H1 (cell line): ENCODE data around the gene SPOP. TPM values are rescaled to one million over a fixed set of nuclear protein-coding genes. Genes with fewer than 3 reads are reported as not detected.

Experiments
- CTCF ChIA-PET: fragments of 300-600 bp; sonication (Branson Sonifier 250); formaldehyde crosslinking; loops from one replicate; lab custom pipeline; 2021; ENCODE audit not compliant: partially characterized antibody; lab: Charles Lee
- POLR2A ChIA-PET: fragments of 300-600 bp; sonication (Branson Sonifier 250); formaldehyde crosslinking; loops from one replicate; lab custom pipeline; 2021; ENCODE audit warnings: inconsistent platforms; ENCODE audit not compliant: partially characterized antibody; lab: Charles Lee
- DNase-seq, 2 experiments: peaks; one replicate each; pipeline versions ENCODE4 v3.0.0 to v3.0.0-alpha.2; 2010 to 2022; ENCODE audit warnings: low spot score in 2 of 2, low read depth in 1 of 2, mixed read lengths in 1 of 2
- FAIRE-seq: peaks from 2 replicates; lab custom pipeline; 2011; peaks lifted over from hg19 to GRCh38; lab: Jason Lieb, UNC
- H2AFZ ChIP-seq: 2 replicates; pipeline ENCODE4 v1.8.1; 2012; ENCODE audit warnings: low read length, inconsistent platforms
- H2AK5ac ChIP-seq: 2 replicates; pipeline ENCODE4 v1.6.1; 2013; ENCODE audit warnings: low read depth, low read length
- H2BK120ac ChIP-seq: replicated peaks from 2 replicates; pipeline ENCODE3; 2013; ENCODE audit warnings: low read depth, low read length, inconsistent platforms
- H2BK12ac ChIP-seq: 2 replicates; pipeline ENCODE4 v1.6.1; 2013; ENCODE audit warnings: low read depth, low read length
- H2BK15ac ChIP-seq: 2 replicates; pipeline ENCODE4 v1.6.1; 2013; ENCODE audit warnings: low read length
- H2BK20ac ChIP-seq: 2 replicates; pipeline ENCODE4 v1.6.1; 2013; ENCODE audit warnings: low read length
- H2BK5ac ChIP-seq: 2 replicates; pipeline ENCODE4 v1.6.1; 2013; ENCODE audit warnings: low read depth, low read length
- H3K14ac ChIP-seq: 2 replicates; pipeline ENCODE4 v1.6.1; 2013; ENCODE audit warnings: inconsistent platforms; ENCODE audit not compliant: insufficient read length
- H3K18ac ChIP-seq: 2 replicates; pipeline ENCODE4 v1.6.1; 2013; ENCODE audit warnings: low read length; ENCODE audit errors: extremely low read depth
- H3K23ac ChIP-seq: 2 replicates; pipeline ENCODE4 v1.6.1; 2013; ENCODE audit warnings: inconsistent platforms; ENCODE audit not compliant: insufficient read length
- H3K23me2 ChIP-seq: 2 replicates; pipeline ENCODE4 v1.6.1; 2013; ENCODE audit warnings: low read depth, low read length
- H3K27ac ChIP-seq: 2 replicates; pipeline ENCODE4 v1.6.1; 2011; ENCODE audit warnings: low read depth, low read length, inconsistent platforms
- H3K27me3 ChIP-seq, 4 experiments: replicated peaks in 1 of 4; 1 replicate in 1 of 4; 2 replicates in 3 of 4; pipeline versions ENCODE4 v1.6.1 to v1.8.1; 2011 to 2013; ENCODE audit warnings: low read length in 3 of 4, mild to moderate bottlenecking in 3 of 4, inconsistent platforms in 2 of 4, mixed read lengths in 2 of 4, moderate library complexity in 1 of 4; ENCODE audit not compliant: control insufficient read depth in 3 of 4, insufficient read depth in 3 of 4; ENCODE audit errors: extremely low read depth in 1 of 4
- H3K36me3 ChIP-seq, 4 experiments: 2 replicates each; pipeline versions ENCODE4 v1.6.1 to v1.8.1; 2011 to 2013; ENCODE audit warnings: mild to moderate bottlenecking in 4 of 4, low read length in 3 of 4, moderate library complexity in 2 of 4, control low read depth in 1 of 4, inconsistent platforms in 1 of 4; ENCODE audit not compliant: insufficient read depth in 4 of 4, control insufficient read depth in 2 of 4
- H3K4ac ChIP-seq: replicated peaks from 2 replicates; pipeline ENCODE3; 2013; ENCODE audit warnings: low read length, low read depth, mixed read lengths, inconsistent platforms; ENCODE audit not compliant: insufficient read length
- H3K4me1 ChIP-seq, 4 experiments: replicated peaks in 1 of 4; 1 replicate in 1 of 4; 2 replicates in 3 of 4; pipeline versions ENCODE4 v1.6.1 to v1.8.1; 2011 to 2013; ENCODE audit warnings: low read length in 3 of 4, inconsistent platforms in 2 of 4, mixed read lengths in 1 of 4; ENCODE audit not compliant: insufficient read depth in 4 of 4, control insufficient read depth in 3 of 4
- H3K4me2 ChIP-seq, 2 experiments: 2 replicates each; pipeline versions ENCODE4 v1.6.1 to v1.8.1; 2011 to 2013; ENCODE audit warnings: low read depth in 2 of 2, low read length in 2 of 2, control low read depth in 1 of 2, inconsistent platforms in 1 of 2, mild to moderate bottlenecking in 1 of 2; ENCODE audit not compliant: insufficient read depth in 1 of 2
- H3K4me3 ChIP-seq, 4 experiments: fragments of 200-600, 300-600 bp in 1 of 4; sonication (generic), shearing (Covaris generic), sonication (Bioruptor Twin) in 1 of 4; 2 replicates each; pipeline versions ENCODE4 v1.5.1 to v1.8.1; 2011 to 2016; ENCODE audit warnings: low read length in 4 of 4, low read depth in 3 of 4, control low read depth in 2 of 4, inconsistent platforms in 2 of 4, mild to moderate bottlenecking in 2 of 4, mixed read lengths in 1 of 4, moderate library complexity in 1 of 4; ENCODE audit not compliant: insufficient read depth in 2 of 4; ENCODE audit errors: extremely low read depth in 1 of 4
- H3K56ac ChIP-seq: replicated peaks from 2 replicates; pipeline ENCODE3; 2013; ENCODE audit warnings: low read depth, mild to moderate bottlenecking, mixed read lengths, low read length, inconsistent platforms; ENCODE audit not compliant: insufficient read length
- H3K79me1 ChIP-seq: 2 replicates; pipeline ENCODE4 v1.6.1; 2013; ENCODE audit warnings: low read depth, low read length, control low read depth
- H3K79me2 ChIP-seq, 2 experiments: 2 replicates each; pipeline versions ENCODE4 v1.6.1 to v1.8.1; 2012 to 2013; ENCODE audit warnings: low read length in 2 of 2, mild to moderate bottlenecking in 2 of 2, inconsistent platforms in 1 of 2; ENCODE audit not compliant: insufficient read depth in 2 of 2, control insufficient read depth in 1 of 2
- H3K9ac ChIP-seq, 4 experiments: replicated peaks in 1 of 4; 1 replicate in 1 of 4; 2 replicates in 3 of 4; pipeline versions ENCODE4 v1.6.1 to v1.8.1; 2011 to 2013; ENCODE audit warnings: low read depth in 3 of 4, low read length in 3 of 4, control low read depth in 2 of 4, mild to moderate bottlenecking in 2 of 4, moderate library complexity in 2 of 4, inconsistent platforms in 1 of 4; ENCODE audit errors: extremely low read depth in 1 of 4
- H3K9me3 ChIP-seq, 2 experiments: 2 replicates each; pipeline versions ENCODE4 v1.6.1 to v1.8.1; 2012 to 2013; ENCODE audit warnings: mild to moderate bottlenecking in 2 of 2, moderate library complexity in 2 of 2, control low read depth in 1 of 2, inconsistent platforms in 1 of 2, low read depth in 1 of 2, low read length in 1 of 2, mixed read lengths in 1 of 2; ENCODE audit not compliant: insufficient read depth in 2 of 2
- H4K20me1 ChIP-seq, 2 experiments: replicated peaks in 1 of 2; 2 replicates each; pipeline versions ENCODE3 to v1.8.1; 2011 to 2013; ENCODE audit warnings: inconsistent platforms in 2 of 2, low read length in 2 of 2, mild to moderate bottlenecking in 1 of 2; ENCODE audit not compliant: insufficient read depth in 2 of 2, control insufficient read depth in 1 of 2
- H4K5ac ChIP-seq: 2 replicates; pipeline ENCODE4 v1.6.1; 2013; ENCODE audit warnings: low read length, low read depth, mixed read lengths, inconsistent platforms; ENCODE audit not compliant: insufficient read length
- H4K8ac ChIP-seq: 2 replicates; pipeline ENCODE4 v1.8.0; 2013; ENCODE audit warnings: mild to moderate bottlenecking, moderate library complexity, low read length, inconsistent platforms; ENCODE audit not compliant: insufficient read depth; ENCODE audit errors: extremely low read depth
- H4K91ac ChIP-seq: replicated peaks from 2 replicates; pipeline ENCODE3; 2013; ENCODE audit warnings: low read length, mixed read lengths, inconsistent platforms; ENCODE audit not compliant: insufficient read length
- ATF3 ChIP-seq: IDR thresholded peaks from 2 replicates; pipeline ENCODE4 v1.6.1; 2011; ENCODE audit warnings: low read depth, mild to moderate bottlenecking, low read length; ENCODE audit not compliant: insufficient read depth
- WGBS, 2 experiments: shearing (Covaris generic) in 1 of 2; methylation state at CpG; one replicate each; pipeline versions ENCODE4 v1.1.6 to v1.1.7; 2013 to 2015; ENCODE audit warnings: low lambda C conversion rate in 2 of 2, mixed read lengths in 2 of 2, inconsistent platforms in 1 of 2, low coverage in 1 of 2, missing lambda C conversion rate in 1 of 2; ENCODE audit not compliant: insufficient replicate concordance in 2 of 2, insufficient coverage in 1 of 2, insufficient read length in 1 of 2; ENCODE audit errors: extremely low coverage in 1 of 2, missing lambda C conversion rate in 1 of 2; 5-methylcytosine and 5-hydroxymethylcytosine counted together
- polyA plus RNA-seq, 7 experiments: library from polyadenylated mRNA; depleted of rRNA in 3 of 7; stranded (reverse) in 5 of 7; unstranded in 2 of 7; fragments of >200 nt in 5 of 7; fragments of 200-250 nt in 2 of 7; gene quantifications; 1 replicate in 5 of 7; 2 replicates in 1 of 7; 4 replicates in 1 of 7; pipeline versions ENCODE4 v1.2.1 to v1.2.3, GENCODE V29; 2011 to 2013; ENCODE audit warnings: missing spikeins in 2 of 7, mixed read lengths in 2 of 7
- total RNA-seq: library from RNA; stranded (reverse); fragmentation: NEBNext Ultra II Directional; extraction: Animal tissue kit (Norgen Biotek cat#: 25700); gene quantifications from 2 replicates; pipeline ENCODE4 v1.2.1, GENCODE V29; 2021

SPOP gene
- total and polyA plus RNA-seq, 2 of the 8 experiments (the other 6 are each of a cell fraction or from before 2014, with no cell fraction given), result 13.3 to 25.6 TPM

DNA sequence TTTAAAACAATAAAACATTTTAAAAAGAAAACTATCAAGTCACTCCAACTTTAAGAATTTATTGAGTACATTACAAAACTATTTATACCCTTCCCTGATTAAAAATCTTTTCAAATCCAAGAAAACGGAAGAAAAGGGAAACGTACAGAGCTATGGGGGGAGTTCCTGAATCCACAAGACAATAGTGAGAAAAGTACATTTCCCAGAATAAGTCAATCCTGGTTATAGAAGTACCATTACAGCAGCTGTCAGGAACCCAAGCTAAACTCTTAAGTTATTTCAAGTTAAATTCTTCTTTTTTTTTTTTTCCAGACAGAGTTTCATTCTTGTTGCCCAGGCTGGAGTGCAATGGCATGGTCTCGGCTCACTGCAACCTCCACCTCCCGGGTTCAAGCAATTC lies 45.7 kb downstream of the SPOP start:
- Histone ChIP-seq H2BK20ac (no peak overlapping the region), H3K4me2 (no peak overlapping the region), H3K9ac (no peak overlapping the region), H3K14ac (no peak overlapping the region), H3K23ac (no peak overlapping the region), H2BK5ac (no peak overlapping the region), H2AFZ (no peak overlapping the region), H4K8ac (no peak overlapping the region), H3K4me3 (no peak overlapping the region), H3K79me2 (0 out of 4 replicates have a peak, but pooled peaks cover 0 to 13% of the 10 kb centered on the region in 2 experiments), H3K4me1 (peaks cover 0 to 5% (median 1%) of the 10 kb centered on the region in 4 experiments; a peak in 2 of 7 replicates), H2BK15ac (no peak overlapping the region), H3K36me3 (no peaks in the 10 kb centered on the region), H3K27ac (no peak overlapping the region), H3K23me2 (0 out of 2 replicates have a peak, but pooled peaks cover 2% of the 10 kb centered on the region), H2AK5ac (no peak overlapping the region), H3K9me3 (no peaks in the 10 kb centered on the region), H3K18ac (no peak overlapping the region), H4K5ac (no peak overlapping the region), H4K20me1 (peaks cover 0 to 2% of the 10 kb centered on the region in 2 experiments), H4K91ac (no peak overlapping the region), H2BK12ac (no peak overlapping the region), H3K56ac (no peak overlapping the region), H2BK120ac (no peak overlapping the region), H3K79me1 (no peaks in the 10 kb centered on the region; the same call in 1 of the 2 replicates), H3K27me3 (no peaks in the 10 kb centered on the region), H3K4ac (no peak overlapping the region)
- DNase-seq, result no peak
- 77% methylated on average over 4 of the region's 4 CpGs; no CpG with 5 or more reads in 1 of the 2 experiments for WGBS, 2 experiments
- FAIRE-seq, result no peak
- ChIA-PET POLR2A (no interaction called here), CTCF (interaction anchor here (0.7 to 1.1 kb wide), 4 partner anchors 14 to 32 kb away, joined by 3 to 4 read pairs (median 4); no protein-coding TSS in a partner anchor)
- no peak for TF ChIP-seq ATF3
